ENCODE results near the gene STYX.
A peak's percentile ranks its signal among the peaks of the same experiment; 100 is the strongest.
"Not testable (repeated sequence)": the region's sequence is repeated elsewhere in the genome, so short reads cannot be mapped to it uniquely, and the experiment has no call there.

The STYX gene

GRCh38 chr14:52729925-52730708 is at the start of gene STYX:
Gene STYX (plus strand): TSS chr14:52730166. CDS start chr14:52730475, 309 bp downstream.
- DNase-seq = peak; percentile 94 to 97

- no peak for DNase-seq
Observed at GRCh38 chr14:52683985-52684520, 45.9 kb upstream of the STYX start.

- DNase-seq = no peak
Observed at GRCh38 chr14:52686176-52686575, 43.8 kb upstream of the STYX start.

GRCh38 chr14:52690983-52691760 is 38.8 kb upstream of the STYX start:
- DNase-seq = no peak

GRCh38 chr14:52692248-52692962 is 37.6 kb upstream of the STYX start:
- no peak for DNase-seq

GRCh38 chr14:52693036-52693435 is 36.9 kb upstream of the STYX start:
- DNase-seq = no peak

- DNase-seq = no peak
Observed at GRCh38 chr14:52693532-52693931, 36.4 kb upstream of the STYX start.

- peak; percentile 7 to 46 for DNase-seq
Observed at GRCh38 chr14:52694761-52695480, 35.0 kb upstream of the STYX start.

- peak; percentile 50 to 84 for DNase-seq
Observed at GRCh38 chr14:52695481-52696091, 34.4 kb upstream of the STYX start, which contains the start of gene ERO1A. Gene ERO1A (minus strand): TSS chr14:52695558. CDS start chr14:52695481, 77 bp downstream.

- no peak for DNase-seq
Observed at GRCh38 chr14:52700701-52701172, 29.2 kb upstream of the STYX start.

GRCh38 chr14:52701223-52701622 is 28.7 kb upstream of the STYX start:
- no peak for DNase-seq

- DNase-seq = peak in 1 of 2 experiments; percentile 12
Observed at GRCh38 chr14:52703225-52703624, 26.7 kb upstream of the STYX start.

- no peak for DNase-seq
Observed at GRCh38 chr14:52703664-52704063, 26.3 kb upstream of the STYX start.

GRCh38 chr14:52706286-52706685 is 23.7 kb upstream of the STYX start:
- DNase-seq = peak in 1 of 2 experiments; percentile 38

GRCh38 chr14:52706724-52707706 is 23.0 kb upstream of the STYX start, which contains the start of gene PSMC6:
Gene PSMC6 (plus strand): TSS chr14:52707200. CDS start chr14:52707220, 20 bp downstream.
- DNase-seq = peak; percentile 65 to 92

- no peak for DNase-seq
Observed at GRCh38 chr14:52711666-52712065, 18.3 kb upstream of the STYX start.

GRCh38 chr14:52716155-52716554 is 13.8 kb upstream of the STYX start:
- DNase-seq = no peak

GRCh38 chr14:52723514-52724359 is 6.2 kb upstream of the STYX start:
- no peak for DNase-seq

- no peak for DNase-seq
Observed at GRCh38 chr14:52724360-52724644, 5.7 kb upstream of the STYX start.

- DNase-seq = not testable (repeated sequence)
Observed at GRCh38 chr14:52727509-52727908, 2.5 kb upstream of the STYX start.
